SK-MEL-5 (cell line): ENCODE data around the gene ARHGEF25. TPM values are rescaled to one million over a fixed set of nuclear protein-coding genes. Genes with fewer than 3 reads are reported as not detected.
"Not testable (repeated sequence)": the region's sequence is repeated elsewhere in the genome, so short reads cannot be mapped to it uniquely, and the experiment has no call there.

ENCODE experiments used
- DNase-seq: peaks from one replicate; pipeline ENCODE4 v3.0.0-alpha.2; 2016; ENCODE audit warnings: low read depth, low spot score
- in situ Hi-C: cut with HindIII; loops from 2 replicates; pipeline ENCODE4 v1.10.0; 2016; ENCODE audit warnings: low sequenced_read_pairs, high pct_unique_total_duplicates, low pct_unique_long_range_greater_than_20kb
- total RNA-seq: library from RNA; depleted of rRNA; stranded (reverse); fragments of >200 nt; shearing (Covaris generic); gene quantifications from 2 replicates; pipeline ENCODE4 v1.2.3, GENCODE V29; 2014; rRNA removed

ARHGEF25 gene
- total RNA-seq, 1 experiment from 2014 or later, result 13.2 TPM

DNA sequence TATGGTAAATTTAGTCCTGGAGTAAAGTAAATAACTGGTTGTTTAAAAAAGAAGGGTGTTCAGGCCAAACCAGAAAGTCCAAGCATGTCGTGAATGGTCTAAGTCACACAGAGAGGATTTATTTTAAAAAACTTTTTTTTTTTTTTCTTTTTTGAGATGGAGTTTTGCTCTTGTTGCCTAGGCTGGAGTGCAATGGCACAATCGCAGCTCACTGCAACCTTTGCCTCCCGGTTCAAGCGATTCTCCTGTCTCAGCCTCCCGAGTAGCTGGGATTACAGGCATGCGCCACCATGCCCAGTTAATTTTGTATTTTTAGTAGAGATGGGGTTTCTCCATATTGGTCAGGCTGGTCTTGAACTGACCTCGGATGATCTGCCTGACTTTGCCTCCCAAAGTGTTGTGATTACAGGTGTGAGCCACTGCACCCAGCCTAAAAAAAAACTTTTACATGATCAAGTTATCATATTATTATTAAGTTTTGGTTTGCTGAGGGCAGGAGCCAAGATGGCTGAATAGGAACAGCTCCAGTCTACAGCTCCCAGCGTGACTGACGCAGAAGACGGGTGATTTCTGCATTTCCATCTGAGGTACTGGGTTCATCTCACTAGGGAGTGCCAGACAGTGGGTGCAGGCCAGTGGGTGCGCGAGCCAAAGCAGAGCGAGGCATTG is 34.9 kb downstream of the ARHGEF25 start:
- not testable (repeated sequence) for DNase-seq

DNA sequence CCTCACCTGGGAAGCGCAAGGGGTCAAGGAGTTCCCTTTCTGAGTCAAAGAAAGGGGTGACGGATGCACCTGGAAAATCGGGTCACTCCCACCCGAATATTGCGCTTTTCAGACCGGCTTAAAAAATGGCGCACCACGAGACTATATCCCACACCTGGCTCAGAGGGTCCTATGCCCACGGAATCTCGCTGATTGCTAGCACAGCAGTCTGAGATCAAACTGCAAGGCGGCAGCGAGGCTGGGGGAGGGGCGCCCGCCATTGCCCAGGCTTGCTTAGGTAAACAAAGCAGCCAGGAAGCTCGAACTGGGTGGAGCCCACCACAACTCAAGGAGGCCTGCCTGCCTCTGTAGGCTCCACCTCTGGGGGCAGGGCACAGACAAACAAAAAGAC is 35.4 kb downstream of the ARHGEF25 start:
- in situ Hi-C loops, DNase-seq: not testable (repeated sequence)

More for the DNA sequence above, 34.9 kb downstream of the ARHGEF25 start:
- in situ Hi-C loops, result not testable (repeated sequence)

- in situ Hi-C loops, result no loop called here
- DNase-seq, result no peak
These were observed 42.8 kb downstream of the ARHGEF25 start for GRCh38 chr12:57654042-57654441.

DNA sequence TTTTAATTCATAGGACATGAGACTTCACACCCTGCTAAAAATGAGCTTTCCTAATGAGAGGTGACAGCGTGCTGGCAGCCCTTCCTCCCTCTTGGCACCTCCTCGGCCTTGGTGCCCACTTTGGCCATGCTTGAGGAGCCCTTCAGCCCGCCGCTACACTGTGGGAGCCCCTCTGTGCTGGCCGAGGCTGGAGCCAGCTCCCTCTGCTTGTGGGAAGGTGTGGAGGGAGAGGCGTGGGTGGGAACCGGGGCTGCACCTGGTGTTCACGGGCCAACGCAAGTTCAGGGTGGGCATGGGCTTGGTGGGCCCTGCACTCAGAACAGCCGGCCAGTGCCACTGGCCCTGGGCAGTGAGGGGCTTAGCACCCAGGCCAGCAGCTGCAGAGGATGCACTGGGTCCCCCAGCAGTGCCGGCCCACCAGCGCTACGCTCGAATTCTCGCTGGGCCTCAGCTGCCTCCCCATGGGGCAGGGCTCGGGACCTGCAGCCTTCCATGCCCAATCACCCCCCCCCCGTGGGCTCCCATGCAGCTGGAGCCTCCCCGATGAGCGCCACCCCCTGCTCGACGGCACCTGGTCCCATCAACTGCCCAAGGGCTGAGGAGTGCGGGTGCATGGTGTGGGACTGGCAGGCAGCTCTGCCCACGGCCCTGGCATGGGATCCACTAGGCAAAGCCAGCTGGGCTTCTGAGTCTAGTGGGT is 44.5 kb downstream of the ARHGEF25 start:
- in situ Hi-C loops, result no loop called here
- DNase-seq, result no peak

GRCh38 chr12:57656408-57656807 is 45.2 kb downstream of the ARHGEF25 start:
- DNase-seq, result peak; percentile 47
- in situ Hi-C loops, result not testable (repeated sequence)

GRCh38 chr12:57657744-57658143 is 46.5 kb downstream of the ARHGEF25 start:
- in situ Hi-C loops, result no loop called here

DNA sequence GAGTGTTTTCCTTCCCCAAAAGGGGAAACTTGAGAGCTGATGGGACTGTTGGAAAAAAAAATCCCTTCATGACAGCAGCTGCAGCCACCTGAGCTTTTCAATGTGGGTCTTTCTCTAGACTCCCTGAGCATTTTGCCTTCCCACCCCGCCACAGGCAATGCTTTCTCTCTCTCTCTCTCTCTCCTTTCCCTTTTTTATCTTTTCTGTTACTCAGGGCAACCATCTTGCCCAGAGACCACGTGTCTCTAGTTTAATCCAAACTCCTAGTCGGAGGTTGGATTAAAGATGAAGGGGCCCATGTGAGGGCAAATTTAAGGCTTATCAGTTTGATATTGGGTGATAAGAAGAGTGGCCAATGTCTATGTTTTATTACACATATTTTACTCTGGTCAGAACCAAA is 47.7 kb downstream of the ARHGEF25 start:
- DNase-seq, result no peak
- in situ Hi-C loops, result no loop called here

More at GRCh38 chr12:57657744-57658143, 46.5 kb downstream of the ARHGEF25 start:
- no peak for DNase-seq

DNA sequence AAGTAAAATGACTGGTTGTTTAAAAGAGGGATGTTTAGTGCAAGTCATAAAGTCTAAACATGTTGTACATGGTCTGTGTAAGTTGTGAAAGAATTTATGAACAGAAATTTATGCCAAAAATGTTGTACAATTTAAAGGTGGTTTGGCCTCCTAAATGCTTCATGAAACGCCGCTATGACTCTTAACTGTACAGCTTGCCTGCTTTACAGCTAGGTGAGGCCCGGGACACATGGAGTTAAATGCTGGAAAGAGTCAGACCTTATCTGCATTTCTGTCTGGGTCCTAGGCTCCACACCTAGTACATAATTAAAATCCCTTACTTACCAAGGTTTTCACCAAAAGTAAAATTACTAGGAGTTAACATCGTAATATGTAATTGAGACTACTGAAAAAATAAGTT is 50.1 kb downstream of the ARHGEF25 start:
- DNase-seq, result no peak
- in situ Hi-C loops, result no loop called here

DNA sequence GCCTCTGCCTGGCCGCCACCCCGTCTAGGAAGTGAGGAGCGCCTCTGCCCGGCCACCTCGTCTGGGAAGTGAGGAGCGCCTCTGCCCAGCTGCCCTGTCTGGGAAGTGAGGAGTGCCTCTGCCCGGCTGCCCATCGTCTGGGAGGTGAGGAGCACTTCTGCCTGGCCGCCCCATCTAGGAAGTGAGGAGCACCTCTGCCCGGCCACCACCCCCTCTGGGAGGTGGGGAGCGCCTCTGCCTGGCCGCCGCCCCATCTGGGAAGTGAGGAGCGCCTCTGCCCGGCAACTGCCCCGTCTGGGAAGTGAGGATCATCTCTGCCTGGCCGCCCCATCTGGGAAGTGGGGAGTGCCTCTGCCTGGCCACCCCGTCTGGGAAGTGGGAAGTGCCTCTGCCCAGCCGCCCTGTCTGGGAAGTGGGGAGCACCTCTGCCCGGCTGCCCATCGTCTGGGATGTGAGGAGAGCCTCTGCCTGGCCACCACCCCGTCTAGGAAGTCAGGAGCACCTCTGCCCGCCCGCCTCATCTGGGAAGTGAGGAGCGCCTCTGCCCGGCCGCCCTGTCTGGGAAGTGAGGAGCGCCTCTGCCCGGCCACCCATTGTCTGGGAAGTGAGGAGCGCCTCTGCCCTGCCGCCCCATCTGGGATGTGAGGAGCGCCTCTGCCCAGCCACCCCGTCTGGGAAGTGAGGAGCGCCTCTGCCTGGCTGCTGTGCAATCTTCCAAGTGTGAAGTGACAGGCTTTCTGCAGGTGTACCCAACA is 54.0 kb downstream of the ARHGEF25 start:
- in situ Hi-C loops, DNase-seq: not testable (repeated sequence)

Other genes starting within 250 kb of the ARHGEF25 start
- gene R3HDM2, start 180.4 kb upstream of the ARHGEF25 start, total RNA-seq, result 15.2 and 19.0 TPM in 2 replicates
- not detected in 2 replicates for gene INHBC, start 176.7 kb upstream of the ARHGEF25 start, total RNA-seq
- gene INHBE, start 156.1 kb upstream of the ARHGEF25 start, total RNA-seq, result 0.34 TPM in 1 of 2 replicates, not detected in the other
- gene GLI1, start 151.7 kb upstream of the ARHGEF25 start, total RNA-seq, result 0.16 and 1.9 TPM in 2 replicates
- not detected in 2 replicates for gene ARHGAP9, start 131.6 kb upstream of the ARHGEF25 start, total RNA-seq
- gene MARS1, start 123.4 kb upstream of the ARHGEF25 start, total RNA-seq, result 148 and 151 TPM in 2 replicates
- gene DDIT3, start 90.9 kb upstream of the ARHGEF25 start, total RNA-seq, result 103 and 117 TPM in 2 replicates
- 6.6 and 6.8 TPM in 2 replicates for gene MBD6, start 88.6 kb upstream of the ARHGEF25 start, total RNA-seq
- 86.2 and 93.8 TPM in 2 replicates for gene DCTN2, start 64.2 kb upstream of the ARHGEF25 start, total RNA-seq
- gene KIF5A, start 61.4 kb upstream of the ARHGEF25 start, total RNA-seq, result 0.29 and 0.40 TPM in 2 replicates
- gene PIP4K2C, start 20.2 kb upstream of the ARHGEF25 start, total RNA-seq, result 48.4 and 53.2 TPM in 2 replicates
- gene DTX3, start 6.6 kb upstream of the ARHGEF25 start, total RNA-seq, result 13.6 and 14.1 TPM in 2 replicates
- 8.3 and 11.2 TPM in 2 replicates for gene B4GALNT1, start 21.8 kb downstream of the ARHGEF25 start, total RNA-seq
- 239 and 244 TPM in 2 replicates for gene OS9, start 82.7 kb downstream of the ARHGEF25 start, total RNA-seq
- 1.4 and 1.5 TPM in 2 replicates for gene AGAP2, start 127.3 kb downstream of the ARHGEF25 start, total RNA-seq
- 34.6 and 38.2 TPM in 2 replicates for gene TSPAN31, start 133.6 kb downstream of the ARHGEF25 start, total RNA-seq
- gene CDK4, start 140.9 kb downstream of the ARHGEF25 start, total RNA-seq, result 383 and 420 TPM in 2 replicates
- 11.9 and 12.5 TPM in 2 replicates for gene MARCHF9, start 143.7 kb downstream of the ARHGEF25 start, total RNA-seq
- 0.69 and 3.1 TPM in 2 replicates for gene CYP27B1, start 155.6 kb downstream of the ARHGEF25 start, total RNA-seq
- 9.7 and 13.4 TPM in 2 replicates for gene METTL1, start 160.7 kb downstream of the ARHGEF25 start, total RNA-seq
- 4.0 and 6.3 TPM in 2 replicates for gene EEF1AKMT3, start 161.2 kb downstream of the ARHGEF25 start, total RNA-seq
- gene TSFM, start 171.4 kb downstream of the ARHGEF25 start, total RNA-seq, result 77.3 and 80.2 TPM in 2 replicates
- 0.75 and 0.77 TPM in 2 replicates for gene AVIL, start 207.3 kb downstream of the ARHGEF25 start, total RNA-seq
- 27.8 and 29.6 TPM in 2 replicates for gene CTDSP2, start 235.3 kb downstream of the ARHGEF25 start, total RNA-seq